GM03348 (cell line): Measurements from ENCODE around the gene VPS51.
"Not testable (repeated sequence)": the region's sequence is repeated elsewhere in the genome, so short reads cannot be mapped to it uniquely, and the experiment has no call there.

Experiments used
- DNase-seq: peaks from one replicate; pipeline ENCODE4 v3.0.0; 2012; ENCODE audit warnings: low spot score

VPS51 gene

DNA sequence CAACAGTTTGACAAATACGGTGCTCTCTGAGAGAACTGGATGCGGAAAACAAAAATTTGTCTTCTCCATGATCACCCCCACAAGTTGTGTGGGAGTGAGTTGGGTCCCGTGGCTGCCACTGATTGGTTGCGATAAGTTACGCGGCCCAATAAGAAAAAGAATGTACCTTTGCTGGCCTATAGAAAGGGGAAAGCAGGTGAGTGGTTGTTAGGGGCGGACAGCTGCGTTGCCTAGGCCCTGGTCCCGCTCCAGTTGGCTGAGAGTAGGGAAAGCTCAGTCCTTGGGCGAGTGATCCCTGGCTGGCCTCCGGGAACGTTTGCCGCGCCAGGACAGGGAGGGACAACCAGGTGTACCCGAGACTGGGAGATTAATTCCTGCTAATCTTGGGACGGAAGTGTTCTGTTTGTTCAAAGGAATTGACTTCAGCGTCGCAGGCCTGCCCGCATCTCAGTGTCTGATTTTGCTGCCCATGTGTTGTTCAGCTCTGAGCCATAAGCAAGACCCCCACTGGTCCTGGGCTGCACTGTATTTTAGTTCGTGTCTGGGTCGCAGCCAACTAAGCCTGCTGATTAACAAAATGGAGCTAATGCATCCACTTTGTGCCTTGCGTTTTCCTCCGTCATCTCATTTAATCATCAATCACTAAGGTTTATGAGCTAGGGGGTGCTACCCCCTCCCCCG, 39.1 kb downstream of the VPS51 start:
- peak; percentile 96 for DNase-seq

DNA sequence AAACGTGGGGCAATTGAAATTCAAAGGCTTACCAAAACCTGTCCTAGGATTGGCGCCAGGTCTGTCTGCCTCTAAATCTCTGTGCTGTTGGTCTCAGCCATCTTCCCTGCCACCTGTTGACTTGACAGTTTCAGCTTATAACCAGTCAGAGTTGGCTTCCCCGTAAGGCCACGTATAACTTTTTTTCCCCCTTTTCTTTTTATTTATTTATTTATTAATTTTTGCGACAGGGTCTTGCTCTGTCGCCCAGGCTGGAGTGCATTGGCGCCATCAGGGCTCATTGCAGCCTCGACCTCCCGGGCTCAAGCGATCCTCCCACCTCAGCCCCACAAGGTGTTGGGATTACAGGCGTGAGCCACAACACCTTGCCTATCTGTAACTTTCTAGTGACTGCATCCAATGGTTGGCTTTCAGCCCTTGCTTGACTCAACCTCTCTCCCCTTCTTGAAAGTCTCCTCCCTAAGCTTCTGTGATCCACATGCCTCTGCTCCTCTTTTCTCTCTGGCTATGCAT, 39.7 kb downstream of the VPS51 start:
- no peak for DNase-seq

DNA sequence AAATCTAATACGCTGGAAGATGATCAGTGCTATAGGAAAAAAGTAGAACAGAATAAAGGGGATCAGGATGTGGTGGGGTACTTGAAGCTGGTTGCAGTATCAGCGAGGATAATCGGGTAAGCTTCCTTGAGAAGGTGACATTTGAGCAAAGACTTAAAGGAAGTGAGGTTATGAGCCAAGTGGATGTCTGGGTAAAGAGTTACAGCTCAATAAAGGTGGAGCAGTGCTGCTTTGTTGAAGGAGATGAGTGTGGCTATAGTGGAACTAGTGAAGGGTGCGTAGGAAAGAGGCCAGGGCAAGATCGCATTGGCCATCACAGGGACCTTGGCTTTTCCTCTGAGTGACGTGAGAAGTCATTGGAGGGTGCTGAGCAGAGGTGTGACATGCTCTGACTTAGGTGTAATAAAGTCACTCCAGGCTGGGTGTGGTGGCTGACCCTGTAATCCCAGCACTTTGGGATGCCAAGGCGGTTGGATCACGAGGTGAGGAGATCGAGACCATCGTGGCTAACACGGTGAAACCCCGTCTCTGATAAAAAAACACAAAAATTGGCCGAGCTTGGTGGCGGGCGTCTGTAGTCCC, 40.6 kb downstream of the VPS51 start:
- DNase-seq, result no peak

DNA sequence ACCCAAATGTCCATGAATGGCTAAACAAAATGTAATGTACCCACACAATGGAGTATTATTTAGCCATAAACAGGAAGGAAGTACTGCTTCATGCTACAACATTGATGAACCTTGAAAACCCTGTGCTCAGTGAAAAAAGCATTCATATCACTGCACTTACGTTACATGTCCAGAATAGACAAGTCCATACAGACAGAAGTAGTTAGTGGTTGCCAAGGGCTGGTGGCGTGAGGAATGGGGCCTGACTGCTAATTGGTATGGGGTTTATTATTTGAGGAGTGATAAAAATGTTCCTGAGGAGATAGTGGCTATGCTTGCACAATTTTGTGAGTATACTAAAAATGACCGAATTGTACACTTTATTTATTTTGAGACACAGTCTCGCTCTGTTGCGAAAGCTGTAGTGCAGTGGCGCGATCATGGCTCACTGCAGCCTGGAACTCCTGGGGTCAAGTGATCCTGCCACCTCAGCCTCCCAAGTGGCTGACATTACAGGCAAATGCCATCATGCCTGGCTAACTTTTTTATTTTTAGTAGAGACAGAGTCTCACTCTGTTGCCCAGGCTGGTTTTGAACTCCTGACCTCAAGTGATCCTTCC, 46.0 kb downstream of the VPS51 start:
- DNase-seq, result no peak

DNA sequence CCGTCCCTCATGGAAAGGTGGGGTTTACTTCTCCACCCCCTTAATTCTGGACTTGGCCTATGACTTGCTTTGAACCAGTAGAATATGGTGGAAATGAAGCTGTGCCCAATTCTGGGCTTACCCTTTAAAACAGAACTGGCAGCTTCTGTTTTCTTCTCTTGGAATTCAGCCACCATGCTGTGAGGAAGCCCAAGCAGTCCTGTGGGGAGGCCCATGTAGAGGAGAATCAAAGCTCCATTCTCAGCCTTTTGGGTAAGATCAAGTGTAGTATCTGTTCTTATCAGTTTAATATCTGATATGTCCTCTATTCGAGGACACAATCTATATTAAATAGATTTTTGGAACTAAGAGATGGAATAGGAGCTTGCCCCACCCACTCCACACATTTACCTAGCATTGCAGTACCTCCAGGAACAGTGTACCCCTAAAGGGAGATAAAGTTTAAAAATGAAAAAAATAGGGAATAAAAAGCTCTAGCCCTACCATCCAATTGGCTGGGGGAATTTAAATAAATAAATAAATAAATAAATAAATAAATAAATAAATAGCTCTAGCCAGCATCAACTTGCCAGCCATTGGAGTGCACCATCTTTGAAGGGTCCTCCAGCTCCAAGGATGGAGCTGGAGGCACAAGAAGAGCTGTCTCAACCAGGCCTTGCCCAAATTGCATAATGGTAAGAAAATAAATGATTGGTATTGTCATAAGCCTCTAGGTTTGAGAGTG, 51.5 kb downstream of the VPS51 start:
- no peak for DNase-seq

DNA sequence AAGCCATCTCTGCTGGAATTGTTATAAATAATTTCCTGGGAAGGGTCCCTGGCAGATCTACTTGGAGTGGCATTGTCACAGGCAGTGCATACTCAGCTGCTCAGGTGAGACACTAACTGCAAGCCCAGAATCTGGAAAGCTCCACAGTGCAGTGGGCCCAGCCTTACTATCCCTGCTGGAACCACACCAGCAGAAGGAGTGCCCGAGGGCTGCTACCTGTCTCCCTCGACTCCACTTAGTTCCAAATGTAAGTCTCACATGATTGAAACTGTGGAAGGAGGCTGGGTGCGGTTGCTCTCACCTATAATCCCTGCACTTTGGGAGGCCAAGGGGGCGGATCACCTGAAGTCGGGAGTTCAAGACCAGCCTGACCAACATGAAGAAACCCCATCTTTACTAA, 52.6 kb downstream of the VPS51 start:
- DNase-seq, result no peak

DNA sequence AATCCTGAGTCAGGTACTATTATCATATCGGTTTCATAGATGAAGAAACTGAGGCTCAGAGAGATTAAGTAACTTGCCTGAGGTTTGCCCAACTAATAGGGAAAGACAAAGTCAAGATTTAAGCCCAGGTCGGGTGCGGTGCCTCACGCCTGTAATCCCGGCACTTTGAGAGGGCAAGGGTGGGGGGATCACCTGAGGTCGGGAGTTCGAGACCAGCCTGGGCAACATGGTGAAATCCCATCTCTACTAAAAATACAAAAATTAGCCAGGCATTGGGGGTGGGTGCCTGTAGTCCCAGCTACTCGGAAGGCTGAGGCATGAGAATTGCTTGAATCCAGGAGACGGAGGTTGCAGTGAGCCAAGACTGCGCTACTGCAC, 54.1 kb downstream of the VPS51 start:
- DNase-seq, result not testable (repeated sequence)

DNA sequence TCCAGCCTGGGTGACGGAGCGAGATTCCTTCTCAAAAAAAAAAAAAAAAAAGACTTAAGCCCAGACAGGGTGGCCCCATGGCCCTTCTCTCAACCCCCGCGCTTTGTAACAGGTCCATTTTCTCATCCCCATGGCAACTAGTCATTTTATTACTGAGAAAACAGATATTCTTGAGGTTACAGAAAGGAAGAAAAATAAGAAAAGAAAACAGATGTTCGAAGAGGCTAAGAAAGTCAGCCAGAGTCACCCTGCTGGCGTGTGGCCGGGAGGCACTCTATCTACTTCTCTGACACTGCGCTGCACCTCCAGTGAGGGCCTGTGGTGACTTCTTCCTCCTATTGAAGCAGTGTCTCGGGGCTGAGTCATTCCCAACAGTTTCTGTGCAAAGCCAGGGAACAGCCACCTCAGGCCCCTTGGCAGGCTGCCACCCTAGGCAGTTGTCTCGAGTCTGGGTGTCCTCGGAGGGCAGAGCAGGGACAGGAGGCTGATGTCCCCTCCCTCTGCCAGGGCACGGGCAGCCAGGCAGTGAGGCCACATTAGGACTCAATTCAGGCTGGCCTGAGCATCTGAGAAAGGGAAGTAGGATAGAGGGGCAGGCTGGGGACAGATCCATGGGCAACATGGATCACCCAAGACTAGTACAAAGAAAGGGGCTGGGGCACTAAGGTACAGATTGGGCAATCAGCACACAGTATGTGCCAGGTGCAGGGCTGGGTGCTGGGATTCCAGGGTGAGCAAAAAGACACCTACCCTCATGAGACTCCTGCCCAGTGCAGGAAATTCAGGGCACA, 54.7 kb downstream of the VPS51 start:
- peak; percentile 81 for DNase-seq

DNA sequence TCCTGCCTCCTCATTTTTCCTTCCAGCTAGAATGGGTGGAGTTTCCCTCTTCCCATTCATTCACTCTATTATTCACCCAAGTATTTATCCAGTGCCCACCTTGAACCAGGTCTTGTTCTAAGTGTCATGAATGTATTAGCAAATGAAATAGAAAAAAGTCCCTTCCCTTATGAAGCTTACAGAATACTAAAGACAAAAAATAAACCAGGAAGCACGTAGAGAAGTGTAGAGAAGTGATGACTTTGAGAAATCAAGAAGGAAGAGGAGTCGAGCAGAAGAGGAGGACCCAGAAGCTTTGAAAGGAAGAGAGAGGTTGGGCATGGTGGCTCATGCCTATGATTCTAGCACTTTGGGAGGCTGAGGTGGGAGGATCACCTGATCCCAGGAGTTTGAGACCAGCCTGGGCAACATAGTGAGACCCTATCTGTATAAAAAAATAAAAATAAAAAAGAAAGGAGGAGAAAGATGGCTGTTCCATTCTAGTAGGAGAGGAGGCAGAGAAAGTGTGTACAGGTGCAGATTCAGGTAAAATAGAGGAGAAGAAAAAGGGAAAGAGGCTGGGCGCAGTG, 55.4 kb downstream of the VPS51 start:
- no peak for DNase-seq

DNA sequence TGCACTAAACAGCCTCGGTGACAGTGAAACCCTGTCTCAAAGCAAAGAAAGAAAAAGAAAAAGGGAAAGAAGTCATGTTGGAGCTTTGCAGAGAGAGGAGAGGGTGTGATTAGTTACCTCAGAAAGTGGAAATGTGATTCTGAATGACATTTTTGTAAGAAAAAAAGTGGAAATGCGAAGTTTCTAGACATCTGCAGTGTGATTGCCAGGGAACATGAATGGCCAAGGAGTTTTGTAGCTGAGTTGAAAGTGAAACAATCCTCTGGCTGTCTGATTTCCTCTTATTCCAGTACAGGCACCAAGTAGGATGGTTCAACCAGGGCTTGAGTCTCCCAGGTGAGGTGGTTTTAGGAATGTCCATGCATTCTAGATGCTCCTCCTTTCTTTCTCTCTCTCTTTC, 56.1 kb downstream of the VPS51 start:
- DNase-seq, result no peak

DNA sequence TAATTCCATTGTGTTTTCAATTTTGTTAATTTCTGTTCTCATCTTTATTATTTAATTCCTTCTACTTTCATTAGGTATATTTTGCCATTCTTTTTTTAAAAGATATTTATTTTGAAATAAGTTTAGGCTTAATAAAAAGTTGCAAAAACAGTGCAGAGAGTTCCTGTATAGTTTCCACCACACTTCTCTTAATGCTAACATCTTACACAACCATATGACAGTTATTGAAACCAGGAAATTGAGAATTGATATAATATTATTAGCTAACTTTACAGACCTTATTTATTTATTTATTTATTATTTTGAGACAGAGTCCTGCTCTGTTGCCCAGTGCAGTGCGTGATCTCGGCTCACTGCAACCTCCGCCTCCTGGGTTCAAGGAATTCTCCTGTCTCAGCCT, 60.2 kb downstream of the VPS51 start:
- DNase-seq, result no peak

DNA sequence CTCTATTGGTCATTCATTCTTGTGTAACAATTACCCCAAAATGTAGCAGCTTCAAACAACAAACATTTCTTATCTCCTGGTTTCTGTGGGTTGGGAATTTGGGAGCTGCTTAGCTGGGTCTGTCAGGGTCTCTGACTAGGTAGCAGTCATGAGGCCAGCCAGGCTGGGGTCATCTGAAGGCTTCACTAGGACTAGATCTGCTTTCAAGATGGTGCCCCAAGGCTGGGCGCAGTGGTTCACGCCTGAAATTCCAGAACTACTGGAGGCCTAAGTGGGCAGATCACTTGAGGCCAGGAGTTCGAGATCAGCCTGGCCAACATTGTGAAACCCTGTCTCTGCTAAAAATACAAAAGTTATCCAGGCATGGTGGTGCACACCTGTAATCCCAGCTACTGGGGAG, 60.9 kb downstream of the VPS51 start:
- DNase-seq, result no peak

DNA sequence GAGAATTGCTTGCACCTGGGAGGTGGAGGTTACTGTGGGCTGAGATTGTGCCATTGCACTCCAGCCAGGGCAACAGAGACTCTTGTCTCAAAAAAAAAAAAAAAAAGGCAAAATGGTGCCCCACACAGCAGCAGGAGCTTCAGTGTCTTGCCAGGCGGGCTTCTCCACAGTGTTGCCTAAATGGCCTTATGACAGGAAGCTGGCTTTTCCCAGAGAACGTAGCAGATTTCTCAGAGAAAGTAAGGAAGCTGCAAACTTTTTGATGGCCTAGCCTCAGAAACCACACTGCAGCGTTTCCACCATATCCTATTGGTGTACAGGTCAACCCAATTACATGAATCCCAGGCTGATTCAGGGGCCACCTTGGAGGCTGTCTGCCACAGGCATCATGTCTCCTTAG, 61.3 kb downstream of the VPS51 start:
- DNase-seq, result no peak

DNA sequence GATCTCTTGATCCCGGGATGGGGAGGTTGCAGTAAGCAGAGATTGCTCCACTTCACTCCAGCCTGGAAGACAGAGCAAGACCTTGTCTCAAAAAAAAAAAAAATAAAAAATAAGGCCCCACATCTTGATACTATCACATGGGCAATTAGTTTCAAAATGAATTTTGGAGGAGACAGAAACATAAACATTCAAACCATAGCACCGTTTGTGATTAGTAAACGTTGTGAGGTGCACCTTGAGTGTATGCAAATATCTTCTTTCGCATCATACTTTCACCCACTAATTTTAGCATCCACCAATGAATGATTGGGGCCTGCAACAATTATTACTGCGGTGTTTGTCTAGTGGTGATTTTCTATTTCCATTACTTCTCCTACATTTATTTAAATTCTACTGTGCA, 63.0 kb downstream of the VPS51 start:
- DNase-seq, result no peak

DNA sequence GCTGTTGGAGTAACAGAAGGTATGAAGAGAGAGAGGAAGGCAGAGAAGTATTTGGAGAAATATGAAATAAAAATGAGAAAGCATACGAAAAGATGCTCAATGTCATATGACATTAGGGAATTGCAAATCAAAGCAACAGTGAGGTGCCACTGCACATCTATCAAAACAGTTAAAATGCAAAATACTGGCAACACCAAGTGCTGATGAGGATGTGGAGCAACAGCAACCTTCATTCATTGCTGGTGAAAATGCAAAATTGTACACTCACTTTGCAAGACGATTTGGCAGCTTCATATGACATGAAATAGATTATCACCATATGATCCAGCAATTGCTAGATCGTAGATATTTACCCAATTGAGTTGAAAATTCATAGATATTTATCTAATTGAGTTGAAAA, 64.6 kb downstream of the VPS51 start:
- DNase-seq, result no peak
